AG09319 (cell line): ENCODE data around the gene MEIKIN.

ENCODE experiments used
- DNase-seq: peaks from one replicate; pipeline ENCODE4 v3.0.0-alpha.2; 2010; ENCODE audit warnings: low read depth; ENCODE audit errors: extremely low read depth
- CTCF ChIP-seq: IDR thresholded peaks from 2 replicates; pipeline ENCODE4 v1.5.1; 2011; ENCODE audit warnings: low read depth, mild to moderate bottlenecking, inconsistent platforms, low read length, moderate library complexity

MEIKIN gene

GRCh38 chr5:131824631-131825030 is 120.8 kb downstream of the MEIKIN start:
- no peak for DNase-seq
- no peak for TF ChIP-seq CTCF

- TF ChIP-seq CTCF = no peak
- DNase-seq = no peak
Observed at GRCh38 chr5:131821221-131821620, 124.2 kb downstream of the MEIKIN start.

- no peak for DNase-seq
- TF ChIP-seq CTCF = no peak
Observed at GRCh38 chr5:131818001-131818724, 127.3 kb downstream of the MEIKIN start.

GRCh38 chr5:131814990-131815389 is 130.5 kb downstream of the MEIKIN start:
- TF ChIP-seq CTCF = no peak
- DNase-seq = no peak

- TF ChIP-seq CTCF = no peak
- DNase-seq = no peak
Observed at GRCh38 chr5:131812371-131813160, 132.9 kb downstream of the MEIKIN start.

GRCh38 chr5:131810510-131811249 is 134.8 kb downstream of the MEIKIN start:
- peak; percentile 23 for TF ChIP-seq CTCF
- DNase-seq = no peak
